Neural crest cell (in vitro differentiated cells): ENCODE results near the gene POLR2C. TPM values are rescaled to one million over a fixed set of nuclear protein-coding genes. Genes with fewer than 3 reads are reported as not detected.

Experiments
- DNase-seq: peaks from one replicate; pipeline ENCODE4 v3.0.0; 2021; ENCODE audit warnings: low read depth, mixed read lengths, low spot score
- H3K27ac Mint-ChIP-seq: one replicate; pipeline ENCODE4 v1.8.0; 2021; ENCODE audit warnings: mild to moderate bottlenecking, mixed read lengths; ENCODE audit not compliant: unreplicated experiment
- H3K27me3 Mint-ChIP-seq: 2 replicates; pipeline ENCODE4 v1.8.0; 2021; ENCODE audit warnings: low read depth, mild to moderate bottlenecking, mixed read lengths
- H3K36me3 Mint-ChIP-seq: 2 replicates; pipeline ENCODE4 v1.8.0; 2021; ENCODE audit warnings: low read depth, mild to moderate bottlenecking, mixed read lengths
- H3K4me1 Mint-ChIP-seq: 2 replicates; pipeline ENCODE4 v1.8.0; 2021; ENCODE audit warnings: mixed read lengths
- H3K4me3 Mint-ChIP-seq: one replicate; pipeline ENCODE4 v1.8.0; 2021; ENCODE audit warnings: mild to moderate bottlenecking, mixed read lengths
- H3K9me3 Mint-ChIP-seq: 2 replicates; pipeline ENCODE4 v1.8.0; 2021; ENCODE audit warnings: mixed read lengths
- total RNA-seq: library from RNA; stranded (reverse); gene quantifications from 2 replicates; pipeline ENCODE4 v1.2.1, GENCODE V29; 2021
- TF ChIP-seq, protein P1 (sequence below): fragments of 200-600 bp; sonication (generic); conservative IDR thresholded peaks from 2 replicates; pipeline ENCODE4 v1.5.0; 2021; ENCODE audit warnings: antibody characterized with exemption, mild to moderate bottlenecking

POLR2C gene
- total RNA-seq, 1 donor from 2014 or later: 74.0 TPM

- DNase-seq: peak; percentile 70
- H3K27ac Mint-ChIP-seq: no peak within 1 kb of the TSS
- H3K36me3 Mint-ChIP-seq: no peaks in the 10 kb centered on the region
- TF ChIP-seq, protein P1, sequence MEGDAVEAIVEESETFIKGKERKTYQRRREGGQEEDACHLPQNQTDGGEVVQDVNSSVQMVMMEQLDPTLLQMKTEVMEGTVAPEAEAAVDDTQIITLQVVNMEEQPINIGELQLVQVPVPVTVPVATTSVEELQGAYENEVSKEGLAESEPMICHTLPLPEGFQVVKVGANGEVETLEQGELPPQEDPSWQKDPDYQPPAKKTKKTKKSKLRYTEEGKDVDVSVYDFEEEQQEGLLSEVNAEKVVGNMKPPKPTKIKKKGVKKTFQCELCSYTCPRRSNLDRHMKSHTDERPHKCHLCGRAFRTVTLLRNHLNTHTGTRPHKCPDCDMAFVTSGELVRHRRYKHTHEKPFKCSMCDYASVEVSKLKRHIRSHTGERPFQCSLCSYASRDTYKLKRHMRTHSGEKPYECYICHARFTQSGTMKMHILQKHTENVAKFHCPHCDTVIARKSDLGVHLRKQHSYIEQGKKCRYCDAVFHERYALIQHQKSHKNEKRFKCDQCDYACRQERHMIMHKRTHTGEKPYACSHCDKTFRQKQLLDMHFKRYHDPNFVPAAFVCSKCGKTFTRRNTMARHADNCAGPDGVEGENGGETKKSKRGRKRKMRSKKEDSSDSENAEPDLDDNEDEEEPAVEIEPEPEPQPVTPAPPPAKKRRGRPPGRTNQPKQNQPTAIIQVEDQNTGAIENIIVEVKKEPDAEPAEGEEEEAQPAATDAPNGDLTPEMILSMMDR: no peak
- peak within 1 kb of the TSS; percentile 89 for H3K4me3 Mint-ChIP-seq
- peaks cover 6% of the 10 kb centered on the region for H3K27me3 Mint-ChIP-seq
- H3K4me1 Mint-ChIP-seq: peaks cover 18% of the 10 kb centered on the region
- H3K9me3 Mint-ChIP-seq: no peaks in the 10 kb centered on the region
These were observed 23.7 kb downstream of the POLR2C start, which contains the start of gene DOK4 for GRCh38 chr16:57485916-57486857. Gene DOK4 (minus strand): TSS chr16:57486493. CDS start chr16:57479507, 6,986 bp downstream.

DNA sequence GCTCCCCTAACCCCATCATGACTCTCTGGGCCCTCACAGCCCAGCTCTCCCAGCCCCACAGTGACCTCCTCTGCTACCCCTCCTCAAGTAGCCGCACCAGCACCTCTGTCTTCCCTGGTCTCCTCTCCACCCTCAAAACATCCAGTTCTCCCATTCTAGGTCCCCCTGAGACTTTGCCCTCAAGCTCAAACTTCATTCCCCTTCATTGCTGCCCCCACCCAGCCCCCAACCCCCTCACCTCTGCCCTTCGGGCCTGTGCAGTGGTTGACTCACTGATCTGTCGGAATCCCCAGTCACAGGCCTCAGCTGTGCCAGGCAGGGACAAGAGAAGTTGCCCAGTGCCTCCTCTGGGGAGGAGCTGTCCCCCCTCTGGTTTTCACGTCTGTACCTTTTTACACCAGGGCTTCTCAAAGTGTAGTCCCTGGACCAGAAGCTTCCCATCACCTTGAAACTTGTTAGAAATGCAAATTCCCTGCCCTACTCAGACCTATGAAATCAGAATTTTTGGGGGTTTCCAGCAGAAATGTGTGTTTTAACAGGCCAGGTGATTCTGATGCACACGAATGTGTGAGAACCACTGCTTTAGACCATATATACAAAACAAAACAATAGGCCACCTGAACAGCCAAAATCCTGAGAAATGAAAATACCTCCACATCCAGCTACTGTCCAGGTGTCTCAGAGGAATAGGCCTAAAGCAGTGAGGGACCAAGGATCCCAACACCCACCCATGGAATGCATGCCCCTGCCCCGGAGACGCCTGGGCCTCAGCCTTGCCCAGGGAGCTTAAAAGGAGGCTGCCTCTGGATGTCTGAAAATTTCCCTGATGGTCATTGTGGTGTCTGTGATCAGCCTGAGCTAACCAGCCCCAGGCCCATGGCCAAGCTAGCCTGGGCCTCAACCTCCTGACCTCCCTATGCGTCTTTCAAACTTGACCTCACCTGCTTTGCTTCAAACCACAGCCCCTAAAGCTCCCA lies 24.7 kb downstream of the POLR2C start:
- Mint-ChIP-seq H3K4me3 (peak overlapping the region; percentile 85), H3K9me3 (no peaks in the 10 kb centered on the region), H3K27me3 (peaks cover 6% of the 10 kb centered on the region), H3K36me3 (no peaks in the 10 kb centered on the region), H3K27ac (no peak overlapping the region), H3K4me1 (peaks cover 18% of the 10 kb centered on the region)
- TF ChIP-seq, protein P1: no peak
- DNase-seq: no peak

DNA sequence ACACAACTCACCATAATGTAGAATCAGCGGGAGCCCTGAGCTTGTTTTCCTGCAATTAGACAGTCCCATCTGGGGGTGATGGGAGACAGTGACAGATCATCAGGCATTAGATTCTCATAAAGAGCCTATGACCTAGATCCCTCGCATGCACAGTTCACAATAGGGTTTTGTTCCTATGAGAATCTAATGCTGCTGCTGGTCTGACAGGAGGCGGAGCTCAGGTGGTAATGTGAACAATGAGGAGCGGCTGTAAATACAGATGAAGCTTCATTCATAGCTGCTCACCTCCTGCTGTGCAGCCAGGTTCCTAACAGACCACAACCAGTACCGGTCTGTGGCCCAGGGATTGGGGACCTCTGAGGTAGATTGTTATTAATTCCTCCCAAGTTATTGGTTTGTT lies 26.8 kb downstream of the POLR2C start:
- DNase-seq: no peak
- TF ChIP-seq, protein P1: no peak

GRCh38 chr16:57493767-57494166 lies 31.3 kb downstream of the POLR2C start:
- peaks cover 8% of the 10 kb centered on the region for H3K4me1 Mint-ChIP-seq
- no peak overlapping the region for H3K27ac Mint-ChIP-seq
- H3K9me3 Mint-ChIP-seq: no peaks in the 10 kb centered on the region

More for the DNA sequence above, 26.8 kb downstream of the POLR2C start:
- no peaks in the 10 kb centered on the region for H3K36me3 Mint-ChIP-seq
- no peaks in the 10 kb centered on the region for H3K9me3 Mint-ChIP-seq
- no peak overlapping the region for H3K27ac Mint-ChIP-seq
- H3K4me1 Mint-ChIP-seq: peaks cover 23% of the 10 kb centered on the region
- H3K4me3 Mint-ChIP-seq: no peak overlapping the region
- H3K27me3 Mint-ChIP-seq: peaks cover 6% of the 10 kb centered on the region

DNA sequence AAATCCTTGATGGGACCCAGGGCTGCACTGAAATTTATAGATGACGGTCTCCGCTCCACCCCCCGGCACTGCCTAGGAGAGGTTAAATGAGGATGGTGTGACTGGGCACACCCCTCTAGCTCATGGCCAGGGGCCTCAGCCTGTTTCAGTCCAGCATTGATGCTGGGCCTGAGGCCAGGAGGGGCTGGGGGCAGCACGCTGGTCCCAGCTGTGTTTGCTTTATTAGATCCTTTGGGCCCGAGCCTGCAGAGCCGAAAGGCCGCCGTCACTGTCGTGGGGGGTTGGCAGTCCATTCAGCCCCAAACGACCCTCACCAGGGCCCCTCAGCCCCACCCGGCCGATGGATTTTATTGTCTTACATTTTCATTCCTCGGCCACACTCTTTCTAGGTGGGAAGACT lies 34.6 kb downstream of the POLR2C start:
- H3K4me3 Mint-ChIP-seq: no peak overlapping the region
- TF ChIP-seq, protein P1: no peak
- no peak for DNase-seq

More at GRCh38 chr16:57493767-57494166, 31.3 kb downstream of the POLR2C start:
- no peaks in the 10 kb centered on the region for H3K27me3 Mint-ChIP-seq
- DNase-seq: no peak
- H3K36me3 Mint-ChIP-seq: no peaks in the 10 kb centered on the region
- H3K4me3 Mint-ChIP-seq: no peak overlapping the region
- TF ChIP-seq, protein P1: no peak

More for the DNA sequence above, 34.6 kb downstream of the POLR2C start:
- Mint-ChIP-seq H3K4me1 (peaks cover 12% of the 10 kb centered on the region), H3K27ac (no peak overlapping the region), H3K36me3 (no peaks in the 10 kb centered on the region), H3K9me3 (no peaks in the 10 kb centered on the region), H3K27me3 (no peaks in the 10 kb centered on the region)
